Measurements from ENCODE around the gene C1GALT1C1L.

DNA sequence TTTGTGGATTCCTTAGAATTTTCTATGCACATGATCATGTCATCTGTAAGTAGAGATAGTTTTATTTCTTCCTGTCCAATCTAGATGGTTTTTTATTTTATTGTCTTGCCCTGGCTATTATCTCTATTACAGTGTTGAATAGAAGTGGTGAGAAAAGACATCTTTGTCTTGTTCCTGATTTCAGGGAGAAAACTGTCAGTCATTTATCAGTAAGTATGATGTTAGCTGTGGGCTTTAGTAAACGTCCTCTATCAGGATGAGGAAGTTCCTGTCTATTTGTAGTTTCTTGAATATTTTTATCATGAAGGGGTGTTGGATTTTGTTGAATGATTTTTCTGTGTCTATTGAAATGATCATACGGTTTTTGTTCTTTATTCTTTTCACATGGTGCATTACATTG, 33.9 kb downstream of the C1GALT1C1L start:
- TF ChIP-seq, protein P1, sequence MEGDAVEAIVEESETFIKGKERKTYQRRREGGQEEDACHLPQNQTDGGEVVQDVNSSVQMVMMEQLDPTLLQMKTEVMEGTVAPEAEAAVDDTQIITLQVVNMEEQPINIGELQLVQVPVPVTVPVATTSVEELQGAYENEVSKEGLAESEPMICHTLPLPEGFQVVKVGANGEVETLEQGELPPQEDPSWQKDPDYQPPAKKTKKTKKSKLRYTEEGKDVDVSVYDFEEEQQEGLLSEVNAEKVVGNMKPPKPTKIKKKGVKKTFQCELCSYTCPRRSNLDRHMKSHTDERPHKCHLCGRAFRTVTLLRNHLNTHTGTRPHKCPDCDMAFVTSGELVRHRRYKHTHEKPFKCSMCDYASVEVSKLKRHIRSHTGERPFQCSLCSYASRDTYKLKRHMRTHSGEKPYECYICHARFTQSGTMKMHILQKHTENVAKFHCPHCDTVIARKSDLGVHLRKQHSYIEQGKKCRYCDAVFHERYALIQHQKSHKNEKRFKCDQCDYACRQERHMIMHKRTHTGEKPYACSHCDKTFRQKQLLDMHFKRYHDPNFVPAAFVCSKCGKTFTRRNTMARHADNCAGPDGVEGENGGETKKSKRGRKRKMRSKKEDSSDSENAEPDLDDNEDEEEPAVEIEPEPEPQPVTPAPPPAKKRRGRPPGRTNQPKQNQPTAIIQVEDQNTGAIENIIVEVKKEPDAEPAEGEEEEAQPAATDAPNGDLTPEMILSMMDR (IDR thresholded peaks at IDR 0.05; ENCODE audit: poor library complexity, severe bottlenecking) = no peak
- TF ChIP-seq POLR2AphosphoS5 (IDR thresholded peaks at IDR 0.05) (no peak), EZH2 (IDR thresholded peaks at IDR 0.05; ENCODE audit: borderline replicate concordance, insufficient read depth, low read length, poor library complexity, severe bottlenecking) (no peak), RAD21 (conservative IDR thresholded peaks at IDR 0.05) (no peak)
- TF ChIP-seq, protein P2, sequence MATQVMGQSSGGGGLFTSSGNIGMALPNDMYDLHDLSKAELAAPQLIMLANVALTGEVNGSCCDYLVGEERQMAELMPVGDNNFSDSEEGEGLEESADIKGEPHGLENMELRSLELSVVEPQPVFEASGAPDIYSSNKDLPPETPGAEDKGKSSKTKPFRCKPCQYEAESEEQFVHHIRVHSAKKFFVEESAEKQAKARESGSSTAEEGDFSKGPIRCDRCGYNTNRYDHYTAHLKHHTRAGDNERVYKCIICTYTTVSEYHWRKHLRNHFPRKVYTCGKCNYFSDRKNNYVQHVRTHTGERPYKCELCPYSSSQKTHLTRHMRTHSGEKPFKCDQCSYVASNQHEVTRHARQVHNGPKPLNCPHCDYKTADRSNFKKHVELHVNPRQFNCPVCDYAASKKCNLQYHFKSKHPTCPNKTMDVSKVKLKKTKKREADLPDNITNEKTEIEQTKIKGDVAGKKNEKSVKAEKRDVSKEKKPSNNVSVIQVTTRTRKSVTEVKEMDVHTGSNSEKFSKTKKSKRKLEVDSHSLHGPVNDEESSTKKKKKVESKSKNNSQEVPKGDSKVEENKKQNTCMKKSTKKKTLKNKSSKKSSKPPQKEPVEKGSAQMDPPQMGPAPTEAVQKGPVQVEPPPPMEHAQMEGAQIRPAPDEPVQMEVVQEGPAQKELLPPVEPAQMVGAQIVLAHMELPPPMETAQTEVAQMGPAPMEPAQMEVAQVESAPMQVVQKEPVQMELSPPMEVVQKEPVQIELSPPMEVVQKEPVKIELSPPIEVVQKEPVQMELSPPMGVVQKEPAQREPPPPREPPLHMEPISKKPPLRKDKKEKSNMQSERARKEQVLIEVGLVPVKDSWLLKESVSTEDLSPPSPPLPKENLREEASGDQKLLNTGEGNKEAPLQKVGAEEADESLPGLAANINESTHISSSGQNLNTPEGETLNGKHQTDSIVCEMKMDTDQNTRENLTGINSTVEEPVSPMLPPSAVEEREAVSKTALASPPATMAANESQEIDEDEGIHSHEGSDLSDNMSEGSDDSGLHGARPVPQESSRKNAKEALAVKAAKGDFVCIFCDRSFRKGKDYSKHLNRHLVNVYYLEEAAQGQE (IDR thresholded peaks at IDR 0.05; ENCODE audit: borderline replicate concordance) = no peak
